A549 treated with AZD2906 at 1 μM for 4 hours (cell line): ENCODE measurements around the gene TRIM49B. TPM values are rescaled to one million over a fixed set of nuclear protein-coding genes. Genes with fewer than 3 reads are reported as not detected.

ENCODE experiments used
- total RNA-seq: library from RNA; stranded (reverse); fragments of 200-300 nt; extraction: Qiagen RNA extraction; gene quantifications from 5 replicates; pipeline ENCODE4 v1.2.3, GENCODE V29; 2022

TRIM49B gene
- 0.05 to 0.09 TPM in 2 of 5 replicates, not detected in the others for total RNA-seq

GRCh38 chr11:49028523-49028922, at the start of gene TRIM49B:
TSS of gene TRIM49B (plus strand) at chr11:49028823. CDS start at chr11:49031600, 2,777 bp downstream.

GRCh38 chr11:48983785-48984184, 44.8 kb upstream of the TRIM49B start, which contains the start of gene TRIM51G:
TSS of gene TRIM51G (minus strand) at chr11:48983885. CDS start at chr11:48981695, 2,190 bp downstream.

GRCh38 chr11:49059012-49059411, 30.4 kb downstream of the TRIM49B start, which contains the start of gene TRIM64C:
TSS of gene TRIM64C (minus strand) at chr11:49059112. CDS start at chr11:49059112, 0 bp downstream.

Other genes with a start within 250 kb of the TRIM49B start
- not detected in 5 replicates for gene TRIM51G, start 44.9 kb upstream of the TRIM49B start, total RNA-seq
- gene TRIM64C, start 30.3 kb downstream of the TRIM49B start, total RNA-seq = not detected in 5 replicates
- not detected in 5 replicates for gene FOLH1, start 179.8 kb downstream of the TRIM49B start, total RNA-seq